ENCODE data around the gene HSD17B3. TPM values are rescaled to one million over a fixed set of nuclear protein-coding genes. Genes with fewer than 3 reads are reported as not detected.

The HSD17B3 gene
- not detected in 2 replicates for total RNA-seq

DNA sequence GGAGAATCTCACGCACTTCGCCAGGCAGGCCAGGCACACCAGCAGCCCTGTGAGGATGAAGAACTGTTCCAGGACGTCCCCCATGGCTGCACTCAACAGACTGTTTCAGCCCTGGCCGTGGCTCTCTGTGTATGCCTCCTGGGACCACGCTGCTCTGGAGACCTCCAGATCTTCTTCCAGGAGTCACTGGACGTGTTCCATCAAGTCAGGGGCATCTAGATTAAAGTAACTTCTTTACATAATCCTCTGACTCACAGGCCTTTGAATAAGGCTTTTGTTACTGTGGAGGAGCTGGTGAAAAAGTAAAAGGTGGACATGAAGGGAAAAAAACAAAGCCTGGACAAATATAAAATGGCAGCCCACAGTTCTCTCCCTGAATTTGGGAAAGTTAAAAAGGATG lies at the start of gene HSD17B3:
HSD17B3 (minus strand) TSS at position 156 of the 400 bp plus-strand sequence; CDS start at position 84, 72 bp downstream.

Other genes starting within 250 kb of the HSD17B3 start
- gene SLC35D2, start 81.5 kb upstream of the HSD17B3 start, total RNA-seq = 17.2 and 27.0 TPM in 2 replicates
- gene ZNF367, start 116.2 kb upstream of the HSD17B3 start, total RNA-seq = 2.1 and 5.9 TPM in 2 replicates
- 8.2 and 9.1 TPM in 2 replicates for gene HABP4, start 148.0 kb upstream of the HSD17B3 start, total RNA-seq